Transverse colon (tissue), 4 donors: ENCODE results near the gene PRG2.

Experiments used
- POLR2A ChIP-seq: fragments of 450-650 bp; IDR thresholded peaks from one replicate; pipeline ENCODE4 v1.6.1; 2016; ENCODE audit warnings: antibody characterized with exemption, mild to moderate bottlenecking, moderate library complexity
- POLR2AphosphoS5 ChIP-seq, 3 donors: sonication (generic); formaldehyde crosslinking; IDR thresholded peaks; one replicate each; pipeline ENCODE4 v1.6.1; 2016; ENCODE audit warnings: antibody characterized with exemption in 3 of 3
- TF ChIP-seq, protein P1 (sequence below), 5 experiments: fragments of 200-600 bp in 3 of 5; fragments of 450-650 bp in 2 of 5; sonication (generic) in 3 of 5; IDR thresholded peaks; 1 replicate in 2 of 5; 2 replicates in 3 of 5; pipeline ENCODE4 v1.5.1; 2016 to 2017; ENCODE audit warnings: antibody characterized with exemption in 5 of 5, inconsistent platforms in 3 of 5, mild to moderate bottlenecking in 2 of 5, moderate library complexity in 1 of 5

- TF ChIP-seq, protein P1, sequence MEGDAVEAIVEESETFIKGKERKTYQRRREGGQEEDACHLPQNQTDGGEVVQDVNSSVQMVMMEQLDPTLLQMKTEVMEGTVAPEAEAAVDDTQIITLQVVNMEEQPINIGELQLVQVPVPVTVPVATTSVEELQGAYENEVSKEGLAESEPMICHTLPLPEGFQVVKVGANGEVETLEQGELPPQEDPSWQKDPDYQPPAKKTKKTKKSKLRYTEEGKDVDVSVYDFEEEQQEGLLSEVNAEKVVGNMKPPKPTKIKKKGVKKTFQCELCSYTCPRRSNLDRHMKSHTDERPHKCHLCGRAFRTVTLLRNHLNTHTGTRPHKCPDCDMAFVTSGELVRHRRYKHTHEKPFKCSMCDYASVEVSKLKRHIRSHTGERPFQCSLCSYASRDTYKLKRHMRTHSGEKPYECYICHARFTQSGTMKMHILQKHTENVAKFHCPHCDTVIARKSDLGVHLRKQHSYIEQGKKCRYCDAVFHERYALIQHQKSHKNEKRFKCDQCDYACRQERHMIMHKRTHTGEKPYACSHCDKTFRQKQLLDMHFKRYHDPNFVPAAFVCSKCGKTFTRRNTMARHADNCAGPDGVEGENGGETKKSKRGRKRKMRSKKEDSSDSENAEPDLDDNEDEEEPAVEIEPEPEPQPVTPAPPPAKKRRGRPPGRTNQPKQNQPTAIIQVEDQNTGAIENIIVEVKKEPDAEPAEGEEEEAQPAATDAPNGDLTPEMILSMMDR (IDR thresholded peaks at IDR 0.05), result no peak
- TF ChIP-seq POLR2A (no peak), POLR2AphosphoS5 (IDR thresholded peaks at IDR 0.05) (no peak)
Measured at GRCh38 chr11:57360991-57361390, 29.5 kb downstream of the PRG2 start.
